ENCODE results near the gene FTO. TPM values are rescaled to one million over a fixed set of nuclear protein-coding genes. Genes with fewer than 3 reads are reported as not detected.

FTO gene
- total and polyA plus RNA-seq, 2 of the 8 experiments (the other 6 are each of a cell fraction or from before 2014, with no cell fraction given): 34.5 to 59.8 TPM

- POLR2A ChIA-PET (ENCODE audit: partially characterized antibody): no interaction called here
- no peak overlapping the region for H3K23ac ChIP-seq (ENCODE audit: insufficient read length)
- no peak overlapping the region for H4K91ac ChIP-seq (replicated peaks; ENCODE audit: insufficient read length, low read length)
- H3K4me2 ChIP-seq (ENCODE audit: insufficient read depth in 1 of 2, low read depth in 2 of 2, low read length in 2 of 2): no peak overlapping the region
- H2AK5ac ChIP-seq (ENCODE audit: low read depth, low read length): no peak overlapping the region
- no peak overlapping the region for H3K4ac ChIP-seq (replicated peaks; ENCODE audit: insufficient read length, low read depth, low read length)
- H3K23me2 ChIP-seq (ENCODE audit: low read depth, low read length): no peaks in the 10 kb centered on the region
- H3K36me3 ChIP-seq (ENCODE audit: control insufficient read depth in 2 of 4, insufficient read depth in 4 of 4, low read length in 3 of 4): no peaks in the 10 kb centered on the region
- H3K4me1 ChIP-seq (replicated peaks in 1 of 4; ENCODE audit: control insufficient read depth in 3 of 4, insufficient read depth in 4 of 4, low read length in 3 of 4): no peaks in the 10 kb centered on the region
- no peak overlapping the region for H4K8ac ChIP-seq (ENCODE audit: extremely low read depth, insufficient read depth, low read length)
- no peak for FAIRE-seq
- CTCF ChIA-PET (ENCODE audit: partially characterized antibody): interaction anchor here (1.0 kb wide), 1 partner anchor 9 kb away, joined by 3 read pairs; no protein-coding TSS in a partner anchor
- no peaks in the 10 kb centered on the region for H3K79me1 ChIP-seq (ENCODE audit: low read depth, low read length)
- no peaks in the 10 kb centered on the region; a peak in 1 of 4 replicates for H3K9me3 ChIP-seq (ENCODE audit: insufficient read depth in 2 of 2, low read depth in 1 of 2, low read length in 1 of 2)
- H2AFZ ChIP-seq (ENCODE audit: low read length): no peak overlapping the region
- no peak overlapping the region for H3K4me3 ChIP-seq (ENCODE audit: extremely low read depth in 1 of 4, insufficient read depth in 2 of 4, low read depth in 3 of 4, low read length in 4 of 4)
- H2BK20ac ChIP-seq (ENCODE audit: low read length): no peak overlapping the region
- no peak overlapping the region for H3K9ac ChIP-seq (replicated peaks in 1 of 4; ENCODE audit: extremely low read depth in 1 of 4, low read depth in 3 of 4, low read length in 3 of 4)
- no peak overlapping the region for H2BK5ac ChIP-seq (ENCODE audit: low read depth, low read length)
- no peak overlapping the region for H2BK15ac ChIP-seq (ENCODE audit: low read length)
- 90% methylated on average over 1 of the region's 1 CpG; no CpG with 5 or more reads in 1 of the 2 experiments for WGBS, 2 experiments (ENCODE audit: extremely low coverage in 1 of 2, insufficient coverage in 1 of 2, insufficient read length in 1 of 2, insufficient replicate concordance in 2 of 2, low coverage in 1 of 2, low lambda C conversion rate in 2 of 2, missing lambda C conversion rate in 1 of 2)
- H3K14ac ChIP-seq (ENCODE audit: insufficient read length): no peak overlapping the region
- no peaks in the 10 kb centered on the region; a peak in 1 of 7 replicates for H3K27me3 ChIP-seq (replicated peaks in 1 of 4; ENCODE audit: control insufficient read depth in 3 of 4, extremely low read depth in 1 of 4, insufficient read depth in 3 of 4, low read length in 3 of 4)
- no peaks in the 10 kb centered on the region for H3K79me2 ChIP-seq (ENCODE audit: control insufficient read depth in 1 of 2, insufficient read depth in 2 of 2, low read length in 2 of 2)
- no peak overlapping the region for H3K56ac ChIP-seq (replicated peaks; ENCODE audit: insufficient read length, low read depth, low read length)
- DNase-seq (ENCODE audit: low read depth in 1 of 2, low spot score in 2 of 2): no peak
- H3K18ac ChIP-seq (ENCODE audit: extremely low read depth, low read length): no peak overlapping the region
- no peaks in the 10 kb centered on the region for H4K20me1 ChIP-seq (replicated peaks in 1 of 2; ENCODE audit: control insufficient read depth in 1 of 2, insufficient read depth in 2 of 2, low read length in 2 of 2)
- no peak overlapping the region for H4K5ac ChIP-seq (ENCODE audit: insufficient read length, low read depth, low read length)
- no peak overlapping the region for H2BK12ac ChIP-seq (ENCODE audit: low read depth, low read length)
- H2BK120ac ChIP-seq (replicated peaks; ENCODE audit: low read depth, low read length): no peak overlapping the region
- TF ChIP-seq BACH1 (IDR thresholded peaks at IDR 0.05; ENCODE audit: low read length): no peak
- no peak for TF ChIP-seq YY1 (IDR thresholded peaks at IDR 0.05; ENCODE audit: low read depth, low read length)
- TF ChIP-seq POLR2A (IDR thresholded peaks at IDR 0.05; ENCODE audit: control extremely low read depth in 1 of 2, low read depth in 2 of 2, low read length in 2 of 2): no peak
- TF ChIP-seq POU5F1 (IDR thresholded peaks at IDR 0.05; ENCODE audit: low read depth, low read length): no peak
- no peak for TF ChIP-seq CTBP2 (IDR thresholded peaks at IDR 0.05; ENCODE audit: borderline replicate concordance, insufficient read depth, insufficient read length, low read length)
- no peak overlapping the region for H3K27ac ChIP-seq (ENCODE audit: low read depth, low read length)
Observed at GRCh38 chr16:54034684-54035083, 330.7 kb downstream of the FTO start.

Measured in H1 (cell line).